ENCODE results near the gene TMA7B.

- no peak for TF ChIP-seq CTCF (IDR thresholded peaks at IDR 0.05)
- TF ChIP-seq POLR2A (IDR thresholded peaks at IDR 0.05) = no peak
These were observed 24.6 kb upstream of the TMA7B start for GRCh38 chr22:39935612-39936011.

Data from Peyer's patch (tissue), 4 donors.